Measurements from ENCODE around the gene OTUD3. TPM values are rescaled to one million over a fixed set of nuclear protein-coding genes. Genes with fewer than 3 reads are reported as not detected.

Gene OTUD3
- polyA plus RNA-seq, 1 of the 3 experiments (the other 2 are of a cell fraction), result 2.6 TPM

DNA sequence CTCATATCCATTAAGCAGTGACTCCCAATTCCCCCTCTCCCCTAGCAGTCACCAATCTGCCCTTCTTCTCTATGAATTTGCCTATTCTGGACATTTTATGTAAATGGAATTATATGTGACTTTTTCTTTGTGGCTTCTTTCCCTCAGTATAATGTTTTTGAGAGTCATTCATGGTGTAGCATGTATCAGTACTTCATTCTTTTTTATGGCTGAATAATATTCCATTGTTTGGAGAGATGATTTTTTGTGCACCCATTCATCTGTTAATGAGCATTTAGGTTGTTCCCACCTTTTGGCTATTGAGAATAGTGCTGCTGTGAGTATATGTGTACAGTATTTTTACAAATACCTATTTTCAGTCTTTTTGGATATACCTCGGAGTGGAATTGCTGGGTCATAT, 19.5 kb downstream of the OTUD3 start:
- Histone ChIP-seq H3K36me3 (replicated peaks in 1 of 2; ENCODE audit: control insufficient read depth in 1 of 2, insufficient read depth in 2 of 2, low read length in 1 of 2) (peaks cover 49 to 67% of the 10 kb centered on the region in 2 experiments), H3F3A (replicated peaks; ENCODE audit: insufficient read depth) (no peaks in the 10 kb centered on the region), H3K4me1 (ENCODE audit: control insufficient read depth in 1 of 2, insufficient read depth in 2 of 2, low read depth in 1 of 2, low read length in 1 of 2) (no peaks in the 10 kb centered on the region), H3K9me2 (no peaks in the 10 kb centered on the region), H3K4me3 (ENCODE audit: low read depth in 2 of 2, low read length in 1 of 2) (no peak overlapping the region), H3K79me2 (ENCODE audit: insufficient read depth) (peaks cover 11% of the 10 kb centered on the region; the same call in 1 of the 2 replicates), H3K9me3 (no peaks in the 10 kb centered on the region), H3K27me3 (ENCODE audit: insufficient read depth) (no peaks in the 10 kb centered on the region), H3K4me2 (no peak overlapping the region), H3K27ac (ENCODE audit: low read depth in 2 of 2, low read length in 1 of 2) (no peak overlapping the region), H2AFZ (ENCODE audit: low read depth) (no peak overlapping the region), H3K9ac (no peak overlapping the region), H4K20me1 (ENCODE audit: insufficient read depth) (no peaks in the 10 kb centered on the region)
- TF ChIP-seq MEF2A (IDR thresholded peaks at IDR 0.05; ENCODE audit: borderline replicate concordance, low read depth), result no peak
- TF ChIP-seq EZH2phosphoT487 (IDR thresholded peaks at IDR 0.05; ENCODE audit: borderline replicate concordance, low read depth), result no peak
- TF ChIP-seq POLR2AphosphoS5 (IDR thresholded peaks at IDR 0.05; ENCODE audit: low read depth, low read length), result no peak
- TF ChIP-seq, protein P1, sequence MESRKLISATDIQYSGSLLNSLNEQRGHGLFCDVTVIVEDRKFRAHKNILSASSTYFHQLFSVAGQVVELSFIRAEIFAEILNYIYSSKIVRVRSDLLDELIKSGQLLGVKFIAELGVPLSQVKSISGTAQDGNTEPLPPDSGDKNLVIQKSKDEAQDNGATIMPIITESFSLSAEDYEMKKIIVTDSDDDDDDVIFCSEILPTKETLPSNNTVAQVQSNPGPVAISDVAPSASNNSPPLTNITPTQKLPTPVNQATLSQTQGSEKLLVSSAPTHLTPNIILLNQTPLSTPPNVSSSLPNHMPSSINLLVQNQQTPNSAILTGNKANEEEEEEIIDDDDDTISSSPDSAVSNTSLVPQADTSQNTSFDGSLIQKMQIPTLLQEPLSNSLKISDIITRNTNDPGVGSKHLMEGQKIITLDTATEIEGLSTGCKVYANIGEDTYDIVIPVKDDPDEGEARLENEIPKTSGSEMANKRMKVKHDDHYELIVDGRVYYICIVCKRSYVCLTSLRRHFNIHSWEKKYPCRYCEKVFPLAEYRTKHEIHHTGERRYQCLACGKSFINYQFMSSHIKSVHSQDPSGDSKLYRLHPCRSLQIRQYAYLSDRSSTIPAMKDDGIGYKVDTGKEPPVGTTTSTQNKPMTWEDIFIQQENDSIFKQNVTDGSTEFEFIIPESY (IDR thresholded peaks at IDR 0.05; ENCODE audit: borderline replicate concordance, low read depth), result no peak
- TF ChIP-seq, protein P2, sequence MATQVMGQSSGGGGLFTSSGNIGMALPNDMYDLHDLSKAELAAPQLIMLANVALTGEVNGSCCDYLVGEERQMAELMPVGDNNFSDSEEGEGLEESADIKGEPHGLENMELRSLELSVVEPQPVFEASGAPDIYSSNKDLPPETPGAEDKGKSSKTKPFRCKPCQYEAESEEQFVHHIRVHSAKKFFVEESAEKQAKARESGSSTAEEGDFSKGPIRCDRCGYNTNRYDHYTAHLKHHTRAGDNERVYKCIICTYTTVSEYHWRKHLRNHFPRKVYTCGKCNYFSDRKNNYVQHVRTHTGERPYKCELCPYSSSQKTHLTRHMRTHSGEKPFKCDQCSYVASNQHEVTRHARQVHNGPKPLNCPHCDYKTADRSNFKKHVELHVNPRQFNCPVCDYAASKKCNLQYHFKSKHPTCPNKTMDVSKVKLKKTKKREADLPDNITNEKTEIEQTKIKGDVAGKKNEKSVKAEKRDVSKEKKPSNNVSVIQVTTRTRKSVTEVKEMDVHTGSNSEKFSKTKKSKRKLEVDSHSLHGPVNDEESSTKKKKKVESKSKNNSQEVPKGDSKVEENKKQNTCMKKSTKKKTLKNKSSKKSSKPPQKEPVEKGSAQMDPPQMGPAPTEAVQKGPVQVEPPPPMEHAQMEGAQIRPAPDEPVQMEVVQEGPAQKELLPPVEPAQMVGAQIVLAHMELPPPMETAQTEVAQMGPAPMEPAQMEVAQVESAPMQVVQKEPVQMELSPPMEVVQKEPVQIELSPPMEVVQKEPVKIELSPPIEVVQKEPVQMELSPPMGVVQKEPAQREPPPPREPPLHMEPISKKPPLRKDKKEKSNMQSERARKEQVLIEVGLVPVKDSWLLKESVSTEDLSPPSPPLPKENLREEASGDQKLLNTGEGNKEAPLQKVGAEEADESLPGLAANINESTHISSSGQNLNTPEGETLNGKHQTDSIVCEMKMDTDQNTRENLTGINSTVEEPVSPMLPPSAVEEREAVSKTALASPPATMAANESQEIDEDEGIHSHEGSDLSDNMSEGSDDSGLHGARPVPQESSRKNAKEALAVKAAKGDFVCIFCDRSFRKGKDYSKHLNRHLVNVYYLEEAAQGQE (IDR thresholded peaks at IDR 0.05; ENCODE audit: low read depth, low read length), result no peak
- no peak for TF ChIP-seq NRF1 (IDR thresholded peaks at IDR 0.05; ENCODE audit: low read depth, low read length)
- no peak for TF ChIP-seq TEAD4 (IDR thresholded peaks at IDR 0.05; ENCODE audit: borderline replicate concordance, insufficient read depth)
- TF ChIP-seq CHD2 (IDR thresholded peaks at IDR 0.05; ENCODE audit: low read length, partially characterized antibody), result no peak
- TF ChIP-seq RCOR1 (IDR thresholded peaks at IDR 0.05; ENCODE audit: low read length), result no peak
- no peak for TF ChIP-seq NFIC (IDR thresholded peaks at IDR 0.05; ENCODE audit: borderline replicate concordance)
- no peak for TF ChIP-seq IRF3 (IDR thresholded peaks at IDR 0.05; ENCODE audit: low read depth, low read length)
- TF ChIP-seq ELF1 (IDR thresholded peaks at IDR 0.05), result no peak
- TF ChIP-seq, protein P3, sequence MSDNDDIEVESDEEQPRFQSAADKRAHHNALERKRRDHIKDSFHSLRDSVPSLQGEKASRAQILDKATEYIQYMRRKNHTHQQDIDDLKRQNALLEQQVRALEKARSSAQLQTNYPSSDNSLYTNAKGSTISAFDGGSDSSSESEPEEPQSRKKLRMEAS (IDR thresholded peaks at IDR 0.05; ENCODE audit: low read depth), result no peak
- no peak for TF ChIP-seq SMC3 (IDR thresholded peaks at IDR 0.05; ENCODE audit: low read depth, low read length)
- TF ChIP-seq FOXM1 (IDR thresholded peaks at IDR 0.05; ENCODE audit: low read depth), result no peak
- no peak for TF ChIP-seq CTCF (IDR thresholded peaks at IDR 0.05)
- no peak for TF ChIP-seq RFX5 (IDR thresholded peaks at IDR 0.05; ENCODE audit: low read length)
- TF ChIP-seq, protein P4, sequence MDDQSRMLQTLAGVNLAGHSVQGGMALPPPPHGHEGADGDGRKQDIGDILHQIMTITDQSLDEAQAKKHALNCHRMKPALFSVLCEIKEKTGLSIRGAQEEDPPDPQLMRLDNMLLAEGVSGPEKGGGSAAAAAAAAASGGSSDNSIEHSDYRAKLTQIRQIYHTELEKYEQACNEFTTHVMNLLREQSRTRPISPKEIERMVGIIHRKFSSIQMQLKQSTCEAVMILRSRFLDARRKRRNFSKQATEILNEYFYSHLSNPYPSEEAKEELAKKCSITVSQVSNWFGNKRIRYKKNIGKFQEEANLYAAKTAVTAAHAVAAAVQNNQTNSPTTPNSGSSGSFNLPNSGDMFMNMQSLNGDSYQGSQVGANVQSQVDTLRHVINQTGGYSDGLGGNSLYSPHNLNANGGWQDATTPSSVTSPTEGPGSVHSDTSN (IDR thresholded peaks at IDR 0.05), result no peak
- no peak for TF ChIP-seq RAD21 (IDR thresholded peaks at IDR 0.05; ENCODE audit: low read length)
- TF ChIP-seq JUND (IDR thresholded peaks at IDR 0.05), result no peak
- WGBS (ENCODE audit: low lambda C conversion rate), result 96% methylated on average over 1 of the region's 1 CpG
- CTCF ChIA-PET, result interaction anchor here (1.0 kb wide), 1 partner anchor 16 kb away, joined by 4 read pairs; no protein-coding TSS in a partner anchor
- no peak for DNase-seq
- POLR2A ChIA-PET, result no interaction called here

Measured in SK-N-SH (cell line).